ENCODE data around the gene HDAC2. TPM values are rescaled to one million over a fixed set of nuclear protein-coding genes. Genes with fewer than 3 reads are reported as not detected.
A peak's percentile ranks its signal among the peaks of the same experiment; 100 is the strongest.

HDAC2 gene
- total and polyA plus RNA-seq, 2 of the 13 experiments (the other 11 are each of a cell fraction or from before 2014, with no cell fraction given), result 99.6 to 114 TPM

- DNase-seq (ENCODE audit: low spot score) (peak; percentile 45), ATAC-seq (peak; percentile 44; the same call in 2 of the 3 replicates), FAIRE-seq (no peak)
- H3K36me3 ChIP-seq (replicated peaks in 1 of 2; ENCODE audit: control insufficient read depth in 1 of 2, insufficient read depth in 2 of 2, low read length in 2 of 2), result no peaks in the 10 kb centered on the region
- ChIA-PET POLR2A (no interaction called here), CTCF (ENCODE audit: low intra/inter-chr PET ratio, low total read pairs) (interaction anchor here (0.7 to 2.1 kb wide), 3 partner anchors 603 to 1730 kb away, joined by 3 to 11 read pairs (median 3); no protein-coding TSS in a partner anchor)
- WGBS (ENCODE audit: low lambda C conversion rate), result 7% methylated on average over 6 of the region's 6 CpGs
- BruUV-seq (replicated peaks), result no TSS peak
- no peaks in the 10 kb centered on the region for H3K9me3 ChIP-seq (ENCODE audit: low read length)
- H3K27ac ChIP-seq (ENCODE audit: extremely low read length, insufficient read depth, low read length), result no peak overlapping the region
- peaks cover 0 to 6% of the 10 kb centered on the region in 2 experiments; a peak in 2 of 5 replicates for H3K27me3 ChIP-seq (ENCODE audit: control insufficient read depth in 1 of 2, insufficient read depth in 2 of 2, low read length in 2 of 2)
- no peak overlapping the region for H3K9ac ChIP-seq (ENCODE audit: insufficient read depth, low read depth, low read length)
- H4K20me1 ChIP-seq (ENCODE audit: insufficient read depth, low read length), result no peaks in the 10 kb centered on the region
- H3K79me2 ChIP-seq (ENCODE audit: insufficient read depth, low read length), result no peaks in the 10 kb centered on the region
- H2AFZ ChIP-seq (ENCODE audit: low read length), result no peak overlapping the region
- in situ Hi-C loops (cut with HindIII; ENCODE audit: extremely low pct_ligation_motif_present, low pct_unique_long_range_greater_than_20kb) (loop anchor here (5.0 to 25.0 kb wide), 3 partner anchors 1025 to 1572 kb away; partner anchors contain the start of gene RFPL4B), intact Hi-C loops (cut with micrococcal nuclease; ENCODE audit: unreplicated experiment) (loop anchor here (1.0 to 5.0 kb wide), 3 partner anchors 1129 to 1573 kb away; no protein-coding TSS in a partner anchor)
- H3K4me3 ChIP-seq (replicated peaks in 1 of 3; ENCODE audit: insufficient read depth in 1 of 3, low read depth in 2 of 3, low read length in 3 of 3), result no peak overlapping the region
- no peak overlapping the region for H3K4me2 ChIP-seq (ENCODE audit: low read depth, low read length)
- peaks cover 2% of the 10 kb centered on the region for H3K4me1 ChIP-seq (ENCODE audit: insufficient read depth, low read length)
- TF ChIP-seq THYN1 (CRISPR knock-in tag; IDR thresholded peaks at IDR 0.05; ENCODE audit: borderline replicate concordance, low read depth), result no peak
- TF ChIP-seq ARID3A (IDR thresholded peaks at IDR 0.05; ENCODE audit: low read depth, low read length), result peak; percentile 39; the same call in 1 of the 2 replicates
- no peak for TF ChIP-seq ZNF83 (CRISPR knock-in tag; IDR thresholded peaks at IDR 0.05; ENCODE audit: borderline replicate concordance)
- no peak for TF ChIP-seq PBX3 (CRISPR knock-in tag; IDR thresholded peaks at IDR 0.05; ENCODE audit: borderline replicate concordance)
- no peak for TF ChIP-seq DRAP1 (CRISPR knock-in tag; IDR thresholded peaks at IDR 0.05)
- no peak for TF ChIP-seq ZNF577 (CRISPR knock-in tag; IDR thresholded peaks at IDR 0.05; ENCODE audit: borderline replicate concordance, low read depth)
- TF ChIP-seq ZGPAT (CRISPR knock-in tag; IDR thresholded peaks at IDR 0.05), result no peak
- no peak for TF ChIP-seq LBX2 (CRISPR knock-in tag; IDR thresholded peaks at IDR 0.05; ENCODE audit: borderline replicate concordance)
- TF ChIP-seq YEATS2 (CRISPR knock-in tag; IDR thresholded peaks at IDR 0.05; ENCODE audit: borderline replicate concordance), result no peak
- TF ChIP-seq SCMH1 (CRISPR knock-in tag; IDR thresholded peaks at IDR 0.05; ENCODE audit: borderline replicate concordance), result no peak
- no peak for TF ChIP-seq ZNF124 (CRISPR knock-in tag; IDR thresholded peaks at IDR 0.05)
- TF ChIP-seq ZNF281 (CRISPR knock-in tag; IDR thresholded peaks at IDR 0.05; ENCODE audit: borderline replicate concordance), result no peak
- 0 out of 2 replicates have a peak, but pooled peaks have one; percentile 20 for TF ChIP-seq RAD21 (CRISPR knock-in tag; IDR thresholded peaks at IDR 0.05)
- TF ChIP-seq ZNF737 (CRISPR knock-in tag; IDR thresholded peaks at IDR 0.05; ENCODE audit: borderline replicate concordance), result no peak
- TF ChIP-seq ZKSCAN5 (CRISPR knock-in tag; IDR thresholded peaks at IDR 0.05), result no peak
These were observed 61.6 kb downstream of the HDAC2 start for GRCh38 chr6:113909224-113909856.
